MM.1S (cell line): ENCODE data around the gene AKAP6.

Source experiments
- DNase-seq: peaks from one replicate; pipeline ENCODE4 v3.0.0-alpha.2; 2015
- H2AFZ ChIP-seq: fragments of 300-600 bp; sonication (generic); 2 replicates; pipeline ENCODE4 v1.6.0; 2016; ENCODE audit warnings: antibody characterized with exemption, low read length
- H3F3A ChIP-seq: fragments of 300-600 bp; sonication (generic); 2 replicates; pipeline ENCODE4 v1.6.1; 2016; ENCODE audit warnings: mild to moderate bottlenecking, antibody characterized with exemption, low read length, moderate library complexity, mixed read lengths; ENCODE audit not compliant: insufficient read depth
- H3K27ac ChIP-seq: fragments of 300-600 bp; sonication (generic); 2 replicates; pipeline ENCODE4 v1.5.1; 2016; ENCODE audit warnings: mild to moderate bottlenecking, low read length
- H3K27me3 ChIP-seq: fragments of 300-600 bp; sonication (generic); replicated peaks from 2 replicates; pipeline ENCODE4 v1.6.0; 2016; ENCODE audit warnings: low read length; ENCODE audit not compliant: insufficient read depth
- H3K36me3 ChIP-seq: fragments of 300-600 bp; sonication (generic); replicated peaks from 2 replicates; pipeline ENCODE4 v1.6.1; 2016; ENCODE audit warnings: mild to moderate bottlenecking, low read length, mixed read lengths; ENCODE audit not compliant: insufficient read depth
- H3K4me1 ChIP-seq: fragments of 300-600 bp; sonication (generic); 2 replicates; pipeline ENCODE4 v1.6.1; 2016; ENCODE audit warnings: low read length, mixed read lengths
- H3K4me2 ChIP-seq: fragments of 300-600 bp; sonication (generic); 2 replicates; pipeline ENCODE4 v1.6.0; 2016; ENCODE audit warnings: low read depth, low read length
- H3K4me3 ChIP-seq: fragments of 300-600 bp; sonication (generic); 2 replicates; pipeline ENCODE4 v1.5.1; 2016; ENCODE audit warnings: low read length, mixed read lengths
- H3K79me2 ChIP-seq: fragments of 300-600 bp; sonication (generic); 2 replicates; pipeline ENCODE4 v1.6.1; 2016; ENCODE audit warnings: mixed run types, low read length, mixed read lengths
- H3K9ac ChIP-seq: fragments of 300-600 bp; sonication (generic); 2 replicates; pipeline ENCODE4 v1.6.1; 2016; ENCODE audit warnings: low read length, mixed read lengths
- H3K9me2 ChIP-seq: fragments of 300-600 bp; sonication (generic); replicated peaks from 2 replicates; pipeline ENCODE4 v1.6.1; 2016; ENCODE audit warnings: mild to moderate bottlenecking, low read length, mixed read lengths; ENCODE audit not compliant: insufficient read depth
- H3K9me3 ChIP-seq: fragments of 300-600 bp; sonication (generic); replicated peaks from 2 replicates; pipeline ENCODE4 v1.6.1; 2016; ENCODE audit warnings: mild to moderate bottlenecking, low read length, mixed read lengths; ENCODE audit not compliant: insufficient read depth
- H4K20me1 ChIP-seq: fragments of 300-600 bp; sonication (generic); 2 replicates; pipeline ENCODE4 v1.6.1; 2016; ENCODE audit warnings: mild to moderate bottlenecking, low read length, moderate library complexity, mixed read lengths; ENCODE audit not compliant: insufficient read depth
- EZH2 ChIP-seq: fragments of 300-600 bp; sonication (generic); optimal IDR thresholded peaks from 2 replicates; pipeline ENCODE3; 2017; ENCODE audit warnings: low read depth, mild to moderate bottlenecking, antibody characterized with exemption, low read length, mixed read lengths
- EZH2phosphoT487 ChIP-seq: fragments of 300-600 bp; sonication (generic); IDR thresholded peaks from 2 replicates; pipeline ENCODE4 v1.6.1; 2018; ENCODE audit warnings: antibody characterized with exemption, low read length
- TF ChIP-seq, protein P1 (sequence below): fragments of 300-600 bp; sonication (generic); IDR thresholded peaks from 2 replicates; pipeline ENCODE4 v1.5.1; 2016; ENCODE audit warnings: antibody characterized with exemption, low read length, mixed read lengths

The AKAP6 gene

GRCh38 chr14:32702562-32702961 lies 373.5 kb downstream of the AKAP6 start:
- no peak overlapping the region for H3K4me3 ChIP-seq
- no peaks in the 10 kb centered on the region for H3K36me3 ChIP-seq
- H3K4me1 ChIP-seq = peaks cover 11% of the 10 kb centered on the region
- no peak for TF ChIP-seq EZH2
- TF ChIP-seq, protein P1, sequence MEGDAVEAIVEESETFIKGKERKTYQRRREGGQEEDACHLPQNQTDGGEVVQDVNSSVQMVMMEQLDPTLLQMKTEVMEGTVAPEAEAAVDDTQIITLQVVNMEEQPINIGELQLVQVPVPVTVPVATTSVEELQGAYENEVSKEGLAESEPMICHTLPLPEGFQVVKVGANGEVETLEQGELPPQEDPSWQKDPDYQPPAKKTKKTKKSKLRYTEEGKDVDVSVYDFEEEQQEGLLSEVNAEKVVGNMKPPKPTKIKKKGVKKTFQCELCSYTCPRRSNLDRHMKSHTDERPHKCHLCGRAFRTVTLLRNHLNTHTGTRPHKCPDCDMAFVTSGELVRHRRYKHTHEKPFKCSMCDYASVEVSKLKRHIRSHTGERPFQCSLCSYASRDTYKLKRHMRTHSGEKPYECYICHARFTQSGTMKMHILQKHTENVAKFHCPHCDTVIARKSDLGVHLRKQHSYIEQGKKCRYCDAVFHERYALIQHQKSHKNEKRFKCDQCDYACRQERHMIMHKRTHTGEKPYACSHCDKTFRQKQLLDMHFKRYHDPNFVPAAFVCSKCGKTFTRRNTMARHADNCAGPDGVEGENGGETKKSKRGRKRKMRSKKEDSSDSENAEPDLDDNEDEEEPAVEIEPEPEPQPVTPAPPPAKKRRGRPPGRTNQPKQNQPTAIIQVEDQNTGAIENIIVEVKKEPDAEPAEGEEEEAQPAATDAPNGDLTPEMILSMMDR = no peak
- TF ChIP-seq EZH2phosphoT487 = no peak
- H4K20me1 ChIP-seq = no peaks in the 10 kb centered on the region
- no peaks in the 10 kb centered on the region for H3K27me3 ChIP-seq
- peak overlapping the region; percentile 50; the same call in 1 of the 2 replicates for H3K27ac ChIP-seq
- H3K9me3 ChIP-seq = no peaks in the 10 kb centered on the region
- H3F3A ChIP-seq = peaks cover 5% of the 10 kb centered on the region; the same call in 1 of the 2 replicates
- H3K9ac ChIP-seq = no peak overlapping the region; the same call in 1 of the 2 replicates
- H3K4me2 ChIP-seq = no peak overlapping the region
- H3K9me2 ChIP-seq = no peaks in the 10 kb centered on the region
- H3K79me2 ChIP-seq = no peaks in the 10 kb centered on the region
- DNase-seq = peak; percentile 48
- no peak overlapping the region for H2AFZ ChIP-seq

GRCh38 chr14:32703183-32703621 lies 374.1 kb downstream of the AKAP6 start:
- peaks cover 11% of the 10 kb centered on the region for H3K4me1 ChIP-seq
- H3F3A ChIP-seq = peaks cover 5% of the 10 kb centered on the region; the same call in 1 of the 2 replicates
- no peak overlapping the region for H3K9ac ChIP-seq
- H3K27ac ChIP-seq = no peak overlapping the region; the same call in 1 of the 2 replicates
- no peak for DNase-seq
- H3K79me2 ChIP-seq = no peaks in the 10 kb centered on the region
- H3K9me2 ChIP-seq = no peaks in the 10 kb centered on the region
- TF ChIP-seq, protein P1 = no peak
- TF ChIP-seq EZH2phosphoT487 (no peak), EZH2 (no peak)
- no peaks in the 10 kb centered on the region for H4K20me1 ChIP-seq
- H2AFZ ChIP-seq = no peak overlapping the region
- H3K4me2 ChIP-seq = no peak overlapping the region
- no peaks in the 10 kb centered on the region for H3K9me3 ChIP-seq
- H3K27me3 ChIP-seq = no peaks in the 10 kb centered on the region
- no peaks in the 10 kb centered on the region for H3K36me3 ChIP-seq
- H3K4me3 ChIP-seq = no peak overlapping the region

- DNase-seq = peak; percentile 60
- no peaks in the 10 kb centered on the region for H3K36me3 ChIP-seq
- H3F3A ChIP-seq = peaks cover 5% of the 10 kb centered on the region; the same call in 1 of the 2 replicates
- no peaks in the 10 kb centered on the region for H3K79me2 ChIP-seq
- no peaks in the 10 kb centered on the region for H3K9me2 ChIP-seq
- peaks cover 11% of the 10 kb centered on the region for H3K4me1 ChIP-seq
- no peaks in the 10 kb centered on the region for H3K27me3 ChIP-seq
- H3K4me2 ChIP-seq = peak overlapping the region; percentile 15; the same call in 1 of the 2 replicates
- TF ChIP-seq, protein P1 = no peak
- no peak for TF ChIP-seq EZH2phosphoT487
- no peaks in the 10 kb centered on the region for H4K20me1 ChIP-seq
- H3K9ac ChIP-seq = no peak overlapping the region
- no peaks in the 10 kb centered on the region for H3K9me3 ChIP-seq
- H2AFZ ChIP-seq = no peak overlapping the region
- no peak overlapping the region for H3K4me3 ChIP-seq
- H3K27ac ChIP-seq = peak overlapping the region; percentile 33; the same call in 1 of the 2 replicates
These were observed 377.8 kb downstream of the AKAP6 start for GRCh38 chr14:32706721-32707519.
